Transverse colon (tissue), 4 donors: Measurements from ENCODE around the gene UPK2. TPM values are rescaled to one million over a fixed set of nuclear protein-coding genes. Genes with fewer than 3 reads are reported as not detected.

ENCODE experiments used
- DNase-seq: peaks from one replicate; pipeline ENCODE4 v3.0.0-alpha.2; 2019
- H3K27ac ChIP-seq, 4 donors: fragments of 200-600 bp; sonication (generic); 2 replicates each; pipeline ENCODE4 v1.5.1; 2016 to 2018; ENCODE audit warnings: inconsistent platforms in 4 of 4
- H3K27me3 ChIP-seq: fragments of 200-600 bp; sonication (generic); 2 replicates; pipeline ENCODE4 v1.5.1; 2017; ENCODE audit warnings: inconsistent platforms
- H3K36me3 ChIP-seq, 4 donors: fragments of 200-600 bp; sonication (generic); 2 replicates each; pipeline ENCODE4 v1.5.1; 2017 to 2019; ENCODE audit warnings: inconsistent platforms in 4 of 4
- H3K4me1 ChIP-seq, 4 donors: fragments of 200-600 bp; sonication (generic); 2 replicates each; pipeline ENCODE4 v1.5.1; 2017 to 2020; ENCODE audit warnings: inconsistent platforms in 4 of 4
- H3K4me3 ChIP-seq, 4 donors: fragments of 200-600 bp; sonication (generic); 1 replicate in 1 of 4; 2 replicates in 3 of 4; pipeline versions ENCODE4 v1.5.1 to v1.6.1; 2017 to 2019; ENCODE audit warnings: inconsistent platforms in 4 of 4
- H3K9me3 ChIP-seq, 2 donors: fragments of 200-600 bp; sonication (generic); 2 replicates each; pipeline ENCODE4 v1.5.1; 2017 to 2019; ENCODE audit warnings: inconsistent platforms in 2 of 2
- EP300 ChIP-seq: sonication (generic); formaldehyde crosslinking; IDR thresholded peaks from one replicate; pipeline ENCODE4 v1.6.1; 2017; ENCODE audit warnings: antibody characterized with exemption, low read depth
- POLR2A ChIP-seq: fragments of 450-650 bp; IDR thresholded peaks from one replicate; pipeline ENCODE4 v1.6.1; 2016; ENCODE audit warnings: antibody characterized with exemption, mild to moderate bottlenecking, moderate library complexity
- POLR2AphosphoS5 ChIP-seq, 3 donors: sonication (generic); formaldehyde crosslinking; IDR thresholded peaks; one replicate each; pipeline ENCODE4 v1.6.1; 2016; ENCODE audit warnings: antibody characterized with exemption in 3 of 3
- WGBS, 2 donors: methylation state at CpG; one replicate each; pipeline ENCODE4 v1.1.5; 2018; ENCODE audit warnings: low coverage in 1 of 2; 5-methylcytosine and 5-hydroxymethylcytosine counted together
- in situ Hi-C, 4 donors: fragments of 200-750 bp; cut with MboI; loops; one replicate each; pipeline versions ENCODE4 v1.15.0 to v1.15.1; 2017; ENCODE audit warnings: low sequenced_read_pairs in 3 of 4, low pct_ligation_motif_present in 1 of 4, low pct_unique_long_range_greater_than_20kb in 1 of 4
- intact Hi-C: fragments of 100-400 bp; cut with DNase I; formaldehyde crosslinking; loops from one replicate; pipeline ENCODE4 v1.15.1; 2023; ENCODE audit warnings: low total_unique reads
- total RNA-seq, 4 donors: library from RNA; depleted of rRNA; stranded (reverse); fragments of >200 nt; gene quantifications; one replicate each; pipeline ENCODE4 v1.1.0, GENCODE V29; 2016
- TF ChIP-seq, protein P1 (sequence below), 5 experiments: fragments of 200-600 bp in 3 of 5; fragments of 450-650 bp in 2 of 5; sonication (generic) in 3 of 5; IDR thresholded peaks; 1 replicate in 2 of 5; 2 replicates in 3 of 5; pipeline ENCODE4 v1.5.1; 2016 to 2017; ENCODE audit warnings: antibody characterized with exemption in 5 of 5, inconsistent platforms in 3 of 5, mild to moderate bottlenecking in 2 of 5, moderate library complexity in 1 of 5

Gene UPK2
- total RNA-seq, 4 donors from 2014 or later: not detected

DNA sequence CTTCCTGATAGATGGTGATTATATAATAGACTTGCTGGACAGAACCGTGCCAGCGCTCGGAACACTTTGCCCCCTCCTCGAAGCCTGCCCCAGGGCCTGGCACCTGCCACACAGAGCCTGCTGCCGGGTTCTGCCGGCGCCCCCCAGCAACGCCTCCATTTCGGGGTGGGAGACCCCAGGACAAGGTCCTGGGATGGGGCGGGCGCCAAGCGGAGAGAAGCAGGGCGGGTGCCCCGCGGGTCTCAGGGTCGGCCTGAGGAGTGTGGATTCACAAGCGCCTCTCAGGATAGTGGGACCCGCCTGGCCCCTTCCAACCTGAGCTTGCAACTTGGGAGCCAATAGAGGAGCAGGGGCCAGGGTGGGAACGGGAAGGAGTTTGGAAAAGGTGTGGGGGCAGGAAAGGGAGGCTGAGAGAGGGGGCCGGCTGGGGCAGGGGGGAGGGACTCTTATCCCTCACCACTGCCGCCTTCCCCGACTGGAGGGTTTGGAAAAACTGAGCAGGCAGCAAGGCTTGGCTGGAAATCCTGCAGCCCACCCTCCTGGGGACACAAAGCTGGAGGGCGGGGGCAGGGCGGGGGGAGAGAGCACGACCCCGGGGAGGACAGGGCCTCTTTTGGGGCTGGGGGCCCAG is 27.1 kb upstream of the UPK2 start:
- Histone ChIP-seq H3K36me3 (no peaks in the 10 kb centered on the region), H3K4me1 (peaks cover 9 to 43% (median 33%) of the 10 kb centered on the region in 4 donors), H3K4me3 (peak overlapping the region; percentile 79 to 94 (median 86)), H3K27ac (peak overlapping the region; percentile 98 to 100 (median 100)), H3K27me3 (no peaks in the 10 kb centered on the region), H3K9me3 (no peaks in the 10 kb centered on the region)
- WGBS, 2 donors: 0% methylated on average over 26 of the region's 26 CpGs; no CpG with 5 or more reads in 1 of the 2 donors
- DNase-seq: no peak
- in situ Hi-C loops (no loop called here), intact Hi-C loops (loop anchor here (1.0 to 2.0 kb wide), 2 partner anchors 22 to 138 kb away; partner anchors contain the start of gene DDX6)
- TF ChIP-seq POLR2A (no peak), POLR2AphosphoS5 (IDR thresholded peaks at IDR 0.05) (peak in 1 of 3 donors; percentile 50), EP300 (no peak)
- TF ChIP-seq, protein P1, sequence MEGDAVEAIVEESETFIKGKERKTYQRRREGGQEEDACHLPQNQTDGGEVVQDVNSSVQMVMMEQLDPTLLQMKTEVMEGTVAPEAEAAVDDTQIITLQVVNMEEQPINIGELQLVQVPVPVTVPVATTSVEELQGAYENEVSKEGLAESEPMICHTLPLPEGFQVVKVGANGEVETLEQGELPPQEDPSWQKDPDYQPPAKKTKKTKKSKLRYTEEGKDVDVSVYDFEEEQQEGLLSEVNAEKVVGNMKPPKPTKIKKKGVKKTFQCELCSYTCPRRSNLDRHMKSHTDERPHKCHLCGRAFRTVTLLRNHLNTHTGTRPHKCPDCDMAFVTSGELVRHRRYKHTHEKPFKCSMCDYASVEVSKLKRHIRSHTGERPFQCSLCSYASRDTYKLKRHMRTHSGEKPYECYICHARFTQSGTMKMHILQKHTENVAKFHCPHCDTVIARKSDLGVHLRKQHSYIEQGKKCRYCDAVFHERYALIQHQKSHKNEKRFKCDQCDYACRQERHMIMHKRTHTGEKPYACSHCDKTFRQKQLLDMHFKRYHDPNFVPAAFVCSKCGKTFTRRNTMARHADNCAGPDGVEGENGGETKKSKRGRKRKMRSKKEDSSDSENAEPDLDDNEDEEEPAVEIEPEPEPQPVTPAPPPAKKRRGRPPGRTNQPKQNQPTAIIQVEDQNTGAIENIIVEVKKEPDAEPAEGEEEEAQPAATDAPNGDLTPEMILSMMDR (IDR thresholded peaks at IDR 0.05): no peak

DNA sequence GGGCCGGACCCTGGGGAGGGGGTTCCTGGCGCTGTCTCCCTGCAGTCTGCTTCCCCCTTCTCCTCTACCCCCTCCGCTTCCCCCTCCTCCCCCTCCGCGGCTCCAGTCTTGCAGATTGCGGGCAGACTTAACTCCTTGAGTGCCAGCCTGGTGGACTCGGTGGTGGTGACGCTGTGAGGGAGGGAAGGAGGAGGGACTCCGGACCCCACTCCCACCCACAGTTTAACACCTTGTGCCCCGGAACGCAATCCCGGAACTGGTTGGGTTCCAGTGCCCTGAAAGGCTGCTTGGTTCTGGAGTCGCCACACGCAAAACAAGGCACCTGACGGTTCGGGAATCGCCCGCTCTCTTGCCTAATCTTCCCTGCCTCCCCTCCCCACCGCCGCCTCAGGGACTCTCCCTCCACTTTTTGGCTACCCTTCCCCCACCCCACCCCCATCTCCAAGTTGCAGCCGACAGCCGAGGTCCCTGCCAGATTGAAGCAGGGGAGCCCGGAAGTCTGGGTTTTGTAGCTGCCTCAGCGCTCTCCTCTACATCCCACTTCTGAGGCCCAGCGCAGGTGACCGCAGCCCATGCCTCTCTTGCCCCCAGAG is 26.5 kb upstream of the UPK2 start:
- 1% methylated on average over 22 of the region's 26 CpGs; no CpG with 5 or more reads in 1 of the 2 donors for WGBS, 2 donors
- TF ChIP-seq EP300 (no peak), POLR2A (peak; percentile 56), POLR2AphosphoS5 (IDR thresholded peaks at IDR 0.05) (peak; percentile 35 to 68 (median 65))
- TF ChIP-seq, protein P1 (IDR thresholded peaks at IDR 0.05): no peak
- H3K4me1 ChIP-seq: peaks cover 9 to 39% (median 29%) of the 10 kb centered on the region in 4 donors
- peak overlapping the region; percentile 98 to 100 (median 100) for H3K27ac ChIP-seq
- no peaks in the 10 kb centered on the region for H3K36me3 ChIP-seq
- in situ Hi-C loops: no loop called here
- peak overlapping the region; percentile 79 to 94 (median 86) for H3K4me3 ChIP-seq
- peak; percentile 91 for DNase-seq
- intact Hi-C loops: loop anchor here (1.0 to 2.0 kb wide), 2 partner anchors 23 to 138 kb away; partner anchors contain the start of gene DDX6
- H3K9me3 ChIP-seq: no peaks in the 10 kb centered on the region
- no peaks in the 10 kb centered on the region for H3K27me3 ChIP-seq

DNA sequence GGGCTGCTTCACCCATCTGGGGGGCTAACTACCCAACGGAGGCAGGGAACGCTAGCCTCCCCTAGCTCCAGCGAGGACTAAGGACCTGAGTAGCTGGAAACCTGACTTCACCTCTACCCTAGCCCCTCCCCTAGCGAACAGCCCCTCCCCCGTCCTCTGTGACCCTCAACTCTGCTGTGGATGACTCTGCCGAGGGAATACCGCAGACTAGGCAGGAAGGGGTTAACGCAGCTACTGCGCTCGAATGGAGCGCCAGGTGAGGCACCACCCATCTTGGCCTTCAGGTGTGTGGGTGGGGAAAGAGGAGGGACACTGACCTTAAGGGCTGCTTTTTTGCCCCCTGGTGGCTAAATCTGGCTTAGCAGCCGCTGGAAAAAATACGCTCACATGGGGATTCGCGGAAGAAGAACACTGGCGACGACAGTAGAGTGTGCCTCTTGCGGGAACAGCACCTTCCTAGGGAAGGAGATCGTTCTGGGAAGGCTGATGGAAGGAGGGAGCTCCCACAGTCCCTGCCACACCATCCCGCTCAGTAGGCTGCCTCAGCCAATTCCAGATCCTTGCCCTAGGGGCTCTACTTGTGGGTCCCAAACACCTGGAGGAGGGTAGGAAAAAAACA is 25.9 kb upstream of the UPK2 start:
- peaks cover 9 to 39% (median 29%) of the 10 kb centered on the region in 4 donors for H3K4me1 ChIP-seq
- H3K36me3 ChIP-seq: no peaks in the 10 kb centered on the region
- intact Hi-C loops: no loop called here
- TF ChIP-seq EP300 (peak; percentile 54), POLR2A (peak; percentile 44), POLR2AphosphoS5 (IDR thresholded peaks at IDR 0.05) (peak; percentile 42 to 74 (median 62))
- TF ChIP-seq, protein P1 (IDR thresholded peaks at IDR 0.05): peak; percentile 95 to 100 (median 98)
- in situ Hi-C loops: no loop called here
- peak overlapping the region; percentile 98 to 100 (median 100) for H3K27ac ChIP-seq
- peak; percentile 96 for DNase-seq
- H3K9me3 ChIP-seq: no peaks in the 10 kb centered on the region
- 0 to 2% methylated on average over 2 to 19 of the region's 20 CpGs for WGBS, 2 donors
- peak overlapping the region; percentile 79 to 94 (median 86) for H3K4me3 ChIP-seq
- no peaks in the 10 kb centered on the region for H3K27me3 ChIP-seq

DNA sequence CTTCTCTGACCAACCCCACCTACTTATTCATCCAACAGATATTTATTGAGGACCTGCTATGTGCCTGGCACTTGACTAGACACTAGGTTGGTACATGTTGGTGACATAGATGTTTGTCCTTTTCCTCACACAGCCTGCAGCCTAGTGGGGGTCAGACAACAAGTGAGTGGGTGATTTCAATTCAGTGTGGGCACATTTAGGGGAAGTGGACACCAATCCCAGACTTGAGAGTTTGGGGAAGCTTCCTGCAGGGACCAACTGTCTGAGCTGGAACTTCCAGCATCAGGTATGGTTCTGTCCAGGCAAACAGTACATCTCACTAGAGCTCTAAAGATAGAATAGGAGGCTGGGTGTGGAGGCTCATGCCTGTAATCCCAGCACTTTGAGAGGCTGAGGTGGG is 24.5 kb upstream of the UPK2 start:
- intact Hi-C loops: no loop called here
- no peak for DNase-seq
- Histone ChIP-seq H3K27me3 (no peaks in the 10 kb centered on the region), H3K4me3 (no peak overlapping the region), H3K27ac (no peak overlapping the region), H3K4me1 (peaks cover 9 to 32% (median 22%) of the 10 kb centered on the region in 4 donors), H3K9me3 (no peaks in the 10 kb centered on the region), H3K36me3 (no peaks in the 10 kb centered on the region)
- TF ChIP-seq POLR2AphosphoS5 (IDR thresholded peaks at IDR 0.05) (no peak), EP300 (no peak), POLR2A (no peak)
- TF ChIP-seq, protein P1 (IDR thresholded peaks at IDR 0.05): no peak
- in situ Hi-C loops: no loop called here
